Hepatocyte (in vitro differentiated cells): ENCODE measurements around the gene TMEM17.

Experiments used
- EZH2 ChIP-seq: fragments of 200-600 bp; sonication (generic); IDR thresholded peaks from 2 replicates; pipeline ENCODE4 v1.6.1; 2016; ENCODE audit warnings: antibody characterized with exemption, mild to moderate bottlenecking, borderline replicate concordance
- EZH2phosphoT487 ChIP-seq: fragments of 200-600 bp; sonication (generic); IDR thresholded peaks from one replicate; pipeline ENCODE4 v1.6.1; 2018; ENCODE audit warnings: antibody characterized with exemption, mild to moderate bottlenecking, low read depth, moderate library complexity; ENCODE audit not compliant: unreplicated experiment, severe bottlenecking
- TF ChIP-seq, protein P1 (sequence below): fragments of 200-600 bp; sonication (generic); IDR thresholded peaks from 2 replicates; pipeline ENCODE4 v1.5.1; 2016; ENCODE audit warnings: antibody characterized with exemption, mild to moderate bottlenecking; ENCODE audit not compliant: poor library complexity

DNA sequence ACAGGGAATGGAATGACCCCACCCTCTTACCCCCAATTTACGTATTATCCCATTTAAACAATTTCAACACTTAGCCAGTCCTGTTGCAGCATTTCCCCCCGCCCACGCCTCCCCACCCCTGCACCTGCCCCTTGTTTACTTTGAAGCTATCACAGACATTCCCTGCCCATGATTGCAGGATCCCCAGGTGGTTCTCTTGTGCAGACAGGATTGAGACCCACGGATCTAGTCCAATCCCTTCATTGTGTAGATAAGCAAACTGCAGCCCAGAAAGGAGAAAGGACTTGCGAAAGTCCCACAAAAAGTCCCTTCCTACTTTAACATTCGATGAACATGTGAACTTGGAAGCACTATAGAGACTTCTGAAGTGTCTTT lies 38.9 kb downstream of the TMEM17 start:
- TF ChIP-seq, protein P1, sequence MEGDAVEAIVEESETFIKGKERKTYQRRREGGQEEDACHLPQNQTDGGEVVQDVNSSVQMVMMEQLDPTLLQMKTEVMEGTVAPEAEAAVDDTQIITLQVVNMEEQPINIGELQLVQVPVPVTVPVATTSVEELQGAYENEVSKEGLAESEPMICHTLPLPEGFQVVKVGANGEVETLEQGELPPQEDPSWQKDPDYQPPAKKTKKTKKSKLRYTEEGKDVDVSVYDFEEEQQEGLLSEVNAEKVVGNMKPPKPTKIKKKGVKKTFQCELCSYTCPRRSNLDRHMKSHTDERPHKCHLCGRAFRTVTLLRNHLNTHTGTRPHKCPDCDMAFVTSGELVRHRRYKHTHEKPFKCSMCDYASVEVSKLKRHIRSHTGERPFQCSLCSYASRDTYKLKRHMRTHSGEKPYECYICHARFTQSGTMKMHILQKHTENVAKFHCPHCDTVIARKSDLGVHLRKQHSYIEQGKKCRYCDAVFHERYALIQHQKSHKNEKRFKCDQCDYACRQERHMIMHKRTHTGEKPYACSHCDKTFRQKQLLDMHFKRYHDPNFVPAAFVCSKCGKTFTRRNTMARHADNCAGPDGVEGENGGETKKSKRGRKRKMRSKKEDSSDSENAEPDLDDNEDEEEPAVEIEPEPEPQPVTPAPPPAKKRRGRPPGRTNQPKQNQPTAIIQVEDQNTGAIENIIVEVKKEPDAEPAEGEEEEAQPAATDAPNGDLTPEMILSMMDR = no peak
- TF ChIP-seq EZH2phosphoT487 = no peak
- no peak for TF ChIP-seq EZH2
